ENCODE data around the gene PARVA. TPM values are rescaled to one million over a fixed set of nuclear protein-coding genes. Genes with fewer than 3 reads are reported as not detected.

Gene PARVA
- total RNA-seq, 1 experiment from 2014 or later, result 29.1 TPM

- H3K27ac ChIP-seq (ENCODE audit: low read length), result no peak overlapping the region
- DNase-seq (ENCODE audit: low read depth, low spot score) (no peak), ATAC-seq (peak; percentile 93)
- H3K36me3 ChIP-seq (ENCODE audit: control insufficient read depth, insufficient read depth, low read length), result no peaks in the 10 kb centered on the region
- TF ChIP-seq CTCF (IDR thresholded peaks at IDR 0.05) (no peak), TCF7L2 (IDR thresholded peaks at IDR 0.05; ENCODE audit: low read depth, low read length) (no peak), POLR2AphosphoS5 (IDR thresholded peaks at IDR 0.05; ENCODE audit: low read depth, low read length) (no peak), REST (IDR thresholded peaks at IDR 0.05; ENCODE audit: insufficient read depth in 1 of 2, low read depth in 2 of 2, low read length in 1 of 2) (no peak), SIN3A (IDR thresholded peaks at IDR 0.05; ENCODE audit: borderline replicate concordance, insufficient read depth, low read depth, low read length) (no peak)
- BruUV-seq (replicated peaks), result no TSS peak
- CTCF ChIA-PET, result no interaction called here
- H3K27me3 ChIP-seq (ENCODE audit: control insufficient read depth, insufficient read depth, low read length), result no peaks in the 10 kb centered on the region
- no peaks in the 10 kb centered on the region; the same call in 1 of the 2 replicates for H3K4me1 ChIP-seq (ENCODE audit: control insufficient read depth, insufficient read depth, low read length)
- intact Hi-C loops (cut with micrococcal nuclease; ENCODE audit: unreplicated experiment), result no loop called here
- H3K9me3 ChIP-seq (ENCODE audit: control insufficient read depth, insufficient read depth, low read depth, low read length), result no peaks in the 10 kb centered on the region
- in situ Hi-C loops (cut with HindIII; ENCODE audit: low pct_unique_long_range_greater_than_20kb, low sequenced_read_pairs), result no loop called here
- H3K4me3 ChIP-seq (ENCODE audit: low read depth in 2 of 2, low read length in 2 of 2), result no peak overlapping the region
- POLR2A ChIA-PET, result no interaction called here
Measured at GRCh38 chr11:12581923-12582322, 204.6 kb downstream of the PARVA start.

All from Panc1 (cell line).